Endodermal cell (in vitro differentiated cells): ENCODE data around the gene STXBP3. TPM values are rescaled to one million over a fixed set of nuclear protein-coding genes. Genes with fewer than 3 reads are reported as not detected.
"Not testable (repeated sequence)": the region's sequence is repeated elsewhere in the genome, so short reads cannot be mapped to it uniquely, and the experiment has no call there.

Experiments
- DNase-seq: peaks from one replicate; pipeline ENCODE4 v3.0.0-alpha.2; 2017
- H3K27ac ChIP-seq: 2 replicates; pipeline ENCODE4 v1.5.1; 2013; ENCODE audit warnings: mild to moderate bottlenecking, low read depth, low read length, moderate library complexity
- H3K27me3 ChIP-seq: 2 replicates; pipeline ENCODE4 v1.6.1; 2013; ENCODE audit warnings: mild to moderate bottlenecking, low read length, moderate library complexity; ENCODE audit not compliant: insufficient read depth, control insufficient read depth, poor library complexity, severe bottlenecking
- H3K36me3 ChIP-seq: 2 replicates; pipeline ENCODE4 v1.7.0; 2013; ENCODE audit warnings: mild to moderate bottlenecking, low read length, moderate library complexity; ENCODE audit not compliant: control insufficient read depth, insufficient read depth
- H3K4me1 ChIP-seq: one replicate; pipeline ENCODE4 v1.7.0; 2013; ENCODE audit warnings: low read length; ENCODE audit not compliant: control insufficient read depth, insufficient read depth
- H3K4me3 ChIP-seq: 2 replicates; pipeline ENCODE4 v1.5.1; 2013; ENCODE audit warnings: mild to moderate bottlenecking, low read length, moderate library complexity
- H3K9ac ChIP-seq: 2 replicates; pipeline ENCODE4 v1.6.1; 2013; ENCODE audit warnings: mild to moderate bottlenecking, low read length, moderate library complexity; ENCODE audit not compliant: poor library complexity, severe bottlenecking; ENCODE audit errors: extremely low read depth
- H3K9me3 ChIP-seq: 2 replicates; pipeline ENCODE4 v1.6.1; 2013; ENCODE audit warnings: mild to moderate bottlenecking, low read length, moderate library complexity; ENCODE audit not compliant: control insufficient read depth
- H3K27ac Mint-ChIP-seq: 2 replicates; pipeline ENCODE4 v1.8.0; 2020; ENCODE audit warnings: mixed read lengths
- H3K27me3 Mint-ChIP-seq: 2 replicates; pipeline ENCODE4 v1.8.0; 2021; ENCODE audit warnings: mild to moderate bottlenecking, mixed read lengths; ENCODE audit not compliant: insufficient read depth
- H3K36me3 Mint-ChIP-seq: 2 replicates; pipeline ENCODE4 v1.8.0; 2020; ENCODE audit warnings: low read depth, mixed read lengths
- H3K4me1 Mint-ChIP-seq: 2 replicates; pipeline ENCODE4 v1.8.0; 2020; ENCODE audit warnings: mixed read lengths
- H3K4me3 Mint-ChIP-seq: 2 replicates; pipeline ENCODE4 v1.8.0; 2020; ENCODE audit warnings: mild to moderate bottlenecking, moderate library complexity, mixed read lengths
- H3K9me3 Mint-ChIP-seq: 2 replicates; pipeline ENCODE4 v1.8.0; 2020; ENCODE audit warnings: mild to moderate bottlenecking, mixed read lengths
- CTCF ChIP-seq: fragments of 200-600 bp; sonication (generic); conservative IDR thresholded peaks from 2 replicates; pipeline ENCODE4 v1.5.0; 2021; ENCODE audit warnings: antibody characterized with exemption, mild to moderate bottlenecking
- WGBS, 2 experiments: methylation state at CpG; one replicate each; pipeline versions ENCODE4 v1.1.5 to v1.1.7; 2013; ENCODE audit warnings: missing lambda C conversion rate in 2 of 2, mixed read lengths in 1 of 2; ENCODE audit not compliant: insufficient coverage in 1 of 2, insufficient read length in 1 of 2; 5-methylcytosine and 5-hydroxymethylcytosine counted together
- total RNA-seq, 2 donors: library from RNA; stranded (reverse); fragmentation: NEBNext Ultra II Directional in 1 of 2; extraction: Animal tissue kit (Norgen Biotek cat#: 25700) in 1 of 2; gene quantifications; 2 replicates in 1 of 2; 3 replicates in 1 of 2; pipeline ENCODE4 v1.2.1, GENCODE V29; 2021

The STXBP3 gene
- total RNA-seq, 2 donors from 2014 or later: 37.4 to 38.5 TPM

- no peaks in the 10 kb centered on the region for H3K4me1 Mint-ChIP-seq
- H3K27ac ChIP-seq: no peak overlapping the region
- H3K36me3 Mint-ChIP-seq: peaks cover 58% of the 10 kb centered on the region
- peaks cover 61% of the 10 kb centered on the region for H3K36me3 ChIP-seq
- H3K4me3 ChIP-seq: no peak overlapping the region
- H3K27ac Mint-ChIP-seq: no peak overlapping the region
- no peaks in the 10 kb centered on the region for H3K27me3 Mint-ChIP-seq
- H3K9ac ChIP-seq: no peak overlapping the region
- DNase-seq: no peak
- no peak for TF ChIP-seq CTCF
- H3K9me3 ChIP-seq: no peaks in the 10 kb centered on the region
- H3K9me3 Mint-ChIP-seq: no peaks in the 10 kb centered on the region
- no peaks in the 10 kb centered on the region for H3K27me3 ChIP-seq
- 92 to 95% methylated on average over 4 to 5 of the region's 5 CpGs for WGBS, 2 experiments
- H3K4me1 ChIP-seq: no peaks in the 10 kb centered on the region
- H3K4me3 Mint-ChIP-seq: no peak overlapping the region
These were observed 45.2 kb upstream of the STXBP3 start for GRCh38 chr1:108701176-108701849.

GRCh38 chr1:108702109-108702508 lies 44.4 kb upstream of the STXBP3 start:
- WGBS, 2 experiments: 88 to 95% methylated on average over 6 of the region's 6 CpGs
- not testable (repeated sequence) for H3K27me3 Mint-ChIP-seq, H3K4me3 ChIP-seq, H3K9me3 Mint-ChIP-seq, H3K4me1 ChIP-seq, H3K4me3 Mint-ChIP-seq, DNase-seq, H3K27me3 ChIP-seq, H3K9me3 ChIP-seq, H3K4me1 Mint-ChIP-seq, H3K27ac Mint-ChIP-seq, H3K9ac ChIP-seq, H3K27ac ChIP-seq
- peaks cover 50% of the 10 kb centered on the region for H3K36me3 Mint-ChIP-seq
- H3K36me3 ChIP-seq: peaks cover 53% of the 10 kb centered on the region

GRCh38 chr1:108703939-108704338 lies 42.5 kb upstream of the STXBP3 start:
- H3K9ac ChIP-seq: no peak overlapping the region
- no peak overlapping the region for H3K4me3 ChIP-seq
- DNase-seq: no peak
- H3K27me3 ChIP-seq: no peaks in the 10 kb centered on the region
- Mint-ChIP-seq H3K4me3 (no peak overlapping the region), H3K9me3 (no peaks in the 10 kb centered on the region), H3K27ac (no peak overlapping the region), H3K36me3 (peaks cover 33% of the 10 kb centered on the region), H3K27me3 (no peaks in the 10 kb centered on the region), H3K4me1 (no peaks in the 10 kb centered on the region)
- H3K36me3 ChIP-seq: peaks cover 35% of the 10 kb centered on the region
- no peaks in the 10 kb centered on the region for H3K4me1 ChIP-seq
- H3K27ac ChIP-seq: no peak overlapping the region
- TF ChIP-seq CTCF: no peak
- 90 to 95% methylated on average over 6 of the region's 6 CpGs for WGBS, 2 experiments
- H3K9me3 ChIP-seq: no peaks in the 10 kb centered on the region

- H3K4me3 ChIP-seq: no peak overlapping the region
- no peaks in the 10 kb centered on the region for H3K4me1 Mint-ChIP-seq
- no peak overlapping the region for H3K27ac ChIP-seq
- no peak overlapping the region for H3K4me3 Mint-ChIP-seq
- H3K9me3 Mint-ChIP-seq: no peaks in the 10 kb centered on the region
- H3K9me3 ChIP-seq: no peaks in the 10 kb centered on the region
- TF ChIP-seq CTCF: no peak
- WGBS, 2 experiments: 91 to 92% methylated on average over 2 of the region's 2 CpGs
- H3K4me1 ChIP-seq: no peaks in the 10 kb centered on the region
- H3K27me3 ChIP-seq: no peaks in the 10 kb centered on the region
- H3K27me3 Mint-ChIP-seq: no peaks in the 10 kb centered on the region
- H3K36me3 Mint-ChIP-seq: peaks cover 27% of the 10 kb centered on the region
- no peak for DNase-seq
- peaks cover 29% of the 10 kb centered on the region for H3K36me3 ChIP-seq
- H3K9ac ChIP-seq: no peak overlapping the region
- H3K27ac Mint-ChIP-seq: no peak overlapping the region
These were observed 42.0 kb upstream of the STXBP3 start for GRCh38 chr1:108704496-108704895.
